ENCODE data around the gene PRELID3B.
"Not testable (repeated sequence)": the region's sequence is repeated elsewhere in the genome, so short reads cannot be mapped to it uniquely, and the experiment has no call there.

The PRELID3B gene

DNA sequence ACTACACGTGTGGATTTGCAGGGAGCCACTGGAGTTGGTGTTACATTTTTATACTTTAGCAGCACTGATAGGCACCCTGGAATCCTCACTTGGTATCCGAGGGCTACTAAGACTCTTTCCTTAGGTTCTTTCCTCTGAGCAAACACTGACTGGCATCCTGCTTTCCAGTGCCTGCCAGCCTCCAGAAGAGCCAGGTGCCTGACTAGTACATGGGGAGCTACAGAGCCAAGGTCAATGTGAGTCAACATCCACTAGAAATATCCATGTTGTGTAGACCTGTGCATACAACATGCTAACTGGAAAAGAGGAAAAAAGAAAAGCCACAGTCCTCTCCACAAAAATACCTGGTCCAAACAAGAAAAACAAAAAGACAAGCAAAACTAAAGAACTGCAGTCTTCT is 17.5 kb downstream of the PRELID3B start:
- no peak for DNase-seq

DNA sequence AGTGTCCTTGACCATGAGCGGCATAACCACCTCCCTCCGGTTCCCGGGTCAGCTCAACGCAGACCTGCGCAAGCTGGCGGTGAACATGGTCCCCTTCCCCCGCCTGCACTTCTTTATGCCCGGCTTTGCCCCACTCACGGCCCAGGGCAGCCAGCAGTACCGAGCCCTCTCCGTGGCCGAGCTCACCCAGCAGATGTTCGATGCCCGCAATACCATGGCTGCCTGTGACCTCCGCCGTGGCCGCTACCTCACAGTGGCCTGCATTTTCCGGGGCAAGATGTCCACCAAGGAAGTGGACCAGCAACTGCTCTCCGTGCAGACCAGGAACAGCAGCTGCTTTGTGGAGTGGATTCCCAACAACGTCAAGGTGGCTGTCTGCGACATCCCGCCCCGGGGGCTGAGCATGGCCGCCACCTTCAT is 18.5 kb downstream of the PRELID3B start:
- no peak for DNase-seq

DNA sequence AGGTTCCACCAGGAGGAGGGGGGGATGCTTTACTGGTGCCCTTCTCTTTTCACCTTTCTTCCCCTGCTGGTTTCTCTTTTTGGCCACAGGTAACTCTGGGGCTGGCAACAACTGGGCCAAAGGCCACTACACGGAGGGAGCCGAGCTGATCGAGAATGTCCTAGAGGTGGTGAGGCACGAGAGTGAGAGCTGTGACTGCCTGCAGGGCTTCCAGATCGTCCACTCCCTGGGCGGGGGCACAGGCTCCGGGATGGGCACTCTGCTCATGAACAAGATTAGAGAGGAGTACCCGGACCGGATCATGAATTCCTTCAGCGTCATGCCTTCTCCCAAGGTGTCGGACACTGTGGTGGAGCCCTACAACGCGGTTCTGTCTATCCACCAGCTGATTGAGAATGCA is 19.0 kb downstream of the PRELID3B start:
- no peak for DNase-seq

DNA sequence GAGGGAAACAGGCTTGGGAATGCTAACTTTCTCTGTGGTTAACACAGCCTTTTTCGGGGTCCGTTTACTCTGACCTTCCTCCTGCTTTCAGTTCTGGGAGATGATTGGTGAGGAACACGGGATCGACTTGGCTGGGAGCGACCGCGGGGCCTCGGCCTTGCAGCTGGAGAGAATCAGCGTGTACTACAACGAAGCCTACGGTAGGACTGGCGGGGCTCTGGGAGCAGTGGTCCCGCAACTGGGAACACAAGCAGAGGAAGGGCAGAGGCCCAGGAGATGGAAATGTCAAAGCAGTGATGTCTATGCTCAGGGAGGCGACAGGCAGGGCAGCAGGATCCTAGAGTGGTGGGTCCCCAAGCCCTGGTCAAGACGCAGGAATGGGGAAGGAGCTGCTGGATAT is 19.8 kb downstream of the PRELID3B start:
- DNase-seq: no peak

DNA sequence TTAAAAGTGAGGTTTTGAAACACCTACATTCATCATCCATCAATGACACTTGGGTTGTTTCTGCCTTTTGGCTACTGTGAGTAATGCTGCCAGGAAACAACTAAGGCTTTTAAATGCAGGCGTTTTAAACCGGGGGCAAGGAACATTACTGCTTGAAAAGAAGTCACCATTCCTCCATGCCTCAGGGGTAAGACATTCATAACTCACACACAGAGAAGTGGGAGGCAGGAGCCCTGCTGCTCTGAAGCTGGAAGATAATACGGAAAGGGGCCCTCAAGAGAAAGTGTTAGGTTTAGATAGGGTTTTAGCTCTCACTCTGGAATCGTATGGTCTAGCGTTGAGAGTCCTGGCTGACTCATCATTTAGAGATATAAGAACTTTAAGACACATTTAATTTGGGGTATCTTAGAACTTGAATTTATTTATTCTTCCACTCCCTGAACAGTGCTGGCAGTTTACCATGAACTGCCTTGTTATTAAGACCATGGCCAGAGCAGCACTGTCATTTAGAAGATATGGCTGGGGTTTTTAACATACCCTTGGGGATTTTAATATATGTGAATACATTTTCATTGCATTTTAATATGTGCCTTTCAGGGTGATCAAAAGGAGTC is 21.5 kb downstream of the PRELID3B start:
- no peak for DNase-seq

DNA sequence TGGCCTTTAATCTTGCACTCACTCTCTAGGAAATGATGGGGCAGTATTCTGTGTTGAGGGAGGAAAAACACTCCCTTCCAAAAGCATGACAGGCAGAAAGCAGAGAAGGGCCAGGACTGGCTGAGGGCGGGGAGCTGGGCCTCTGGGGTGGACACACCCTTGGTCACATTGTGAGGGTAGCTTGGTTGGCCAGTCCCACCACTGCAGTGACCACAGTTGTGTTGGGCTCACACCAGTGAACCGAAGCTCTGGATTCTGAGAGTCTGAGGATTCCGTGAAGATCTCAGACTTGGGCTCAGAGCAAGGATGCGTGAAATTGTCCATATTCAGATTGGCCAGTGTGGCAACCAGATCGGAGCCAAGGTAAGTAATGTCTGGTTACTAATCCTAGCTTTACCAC is 23.4 kb downstream of the PRELID3B start, which contains the start of gene TUBB1:
TSS of gene TUBB1 (plus strand) at position 213 of the 400 bp plus-strand sequence. CDS start at position 307, 94 bp downstream.
- DNase-seq: no peak

DNA sequence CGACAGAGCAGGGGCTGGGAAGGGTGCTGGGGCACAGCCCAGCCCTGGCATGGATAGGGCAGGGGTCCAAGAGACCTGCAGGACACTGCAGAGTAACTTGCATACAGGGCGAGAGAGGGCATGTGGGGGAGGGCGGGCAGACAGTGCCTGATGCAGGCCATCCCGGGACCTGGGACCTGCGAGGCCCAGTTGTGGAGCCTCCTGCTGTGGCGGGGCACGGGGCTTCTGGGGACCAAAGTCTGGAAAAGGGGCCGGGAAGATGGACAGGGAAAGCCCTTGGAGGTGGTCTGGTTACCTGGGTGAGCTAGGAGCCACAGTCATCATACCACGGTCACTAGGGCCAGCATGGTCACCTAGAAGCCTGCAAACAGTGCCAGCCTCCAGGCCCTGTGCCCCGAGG is 23.8 kb downstream of the PRELID3B start:
- no peak for DNase-seq

DNA sequence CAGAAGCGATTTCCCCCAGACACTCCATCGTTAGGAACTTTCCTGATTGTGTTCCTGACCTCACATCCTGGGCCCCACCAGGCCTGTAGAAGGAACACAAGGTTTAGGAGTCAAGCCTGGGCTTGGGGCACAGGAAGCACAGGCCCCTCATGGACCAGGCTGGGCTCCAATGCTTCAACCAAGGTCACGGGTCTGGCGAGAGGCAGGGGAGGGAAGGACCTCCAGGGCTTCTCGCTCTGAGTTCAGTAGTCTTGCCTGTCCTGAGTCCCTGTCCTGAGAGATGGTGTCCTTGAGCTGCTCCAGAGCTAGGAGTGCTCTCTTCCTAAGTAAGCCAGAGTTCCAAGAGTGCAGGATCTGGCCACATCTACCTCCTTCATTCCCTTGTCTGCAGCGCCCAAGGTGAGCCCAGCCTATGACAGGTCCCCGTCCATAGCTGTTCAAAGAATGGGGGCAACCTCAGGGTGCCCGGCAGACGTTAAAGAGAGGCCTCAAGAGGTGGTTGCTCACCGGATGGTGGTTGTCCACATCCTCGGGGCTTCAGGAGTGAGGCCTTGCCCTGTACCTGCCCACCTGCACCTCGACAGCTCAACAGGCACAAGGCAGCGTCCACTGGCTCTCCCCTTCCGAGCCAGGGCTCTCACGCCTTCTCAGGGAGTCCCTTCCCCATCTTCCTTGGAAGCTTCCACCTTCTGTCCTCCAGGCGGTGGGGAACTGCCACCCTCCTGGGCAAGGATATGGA is 24.9 kb downstream of the PRELID3B start:
- DNase-seq: no peak

DNA sequence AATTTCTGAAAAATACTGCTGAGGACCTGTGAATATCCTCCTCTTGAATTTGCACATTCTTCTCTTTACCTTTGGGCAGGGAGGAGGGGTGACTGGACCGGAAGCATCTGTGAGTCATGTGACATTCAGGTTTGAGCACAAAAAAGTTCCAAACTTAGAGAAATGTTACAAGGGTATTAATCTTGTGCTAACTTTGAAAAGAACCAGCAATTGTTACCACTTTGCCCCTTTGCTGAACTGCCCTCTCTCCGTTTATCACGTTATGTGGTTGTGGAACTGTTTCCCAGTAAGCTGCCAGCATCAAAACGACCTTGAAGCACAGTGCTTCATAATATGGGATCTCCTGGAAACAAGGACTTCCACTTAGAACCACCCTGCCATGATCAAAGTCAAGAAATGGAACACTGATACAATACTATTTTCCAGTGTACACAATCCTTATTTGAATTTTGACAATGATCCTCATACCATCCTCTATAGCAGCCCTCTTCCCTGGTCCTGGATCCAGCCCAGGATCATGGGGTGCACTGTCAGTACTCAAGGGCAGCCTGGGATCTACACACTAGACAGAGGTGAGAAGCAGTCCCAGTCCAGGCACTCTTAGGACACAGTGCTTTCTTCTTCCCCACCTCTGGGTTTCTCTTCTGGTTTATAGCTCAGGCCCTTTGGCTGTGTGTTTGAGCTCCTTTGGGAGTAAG is 25.6 kb downstream of the PRELID3B start:
- DNase-seq: no peak

DNA sequence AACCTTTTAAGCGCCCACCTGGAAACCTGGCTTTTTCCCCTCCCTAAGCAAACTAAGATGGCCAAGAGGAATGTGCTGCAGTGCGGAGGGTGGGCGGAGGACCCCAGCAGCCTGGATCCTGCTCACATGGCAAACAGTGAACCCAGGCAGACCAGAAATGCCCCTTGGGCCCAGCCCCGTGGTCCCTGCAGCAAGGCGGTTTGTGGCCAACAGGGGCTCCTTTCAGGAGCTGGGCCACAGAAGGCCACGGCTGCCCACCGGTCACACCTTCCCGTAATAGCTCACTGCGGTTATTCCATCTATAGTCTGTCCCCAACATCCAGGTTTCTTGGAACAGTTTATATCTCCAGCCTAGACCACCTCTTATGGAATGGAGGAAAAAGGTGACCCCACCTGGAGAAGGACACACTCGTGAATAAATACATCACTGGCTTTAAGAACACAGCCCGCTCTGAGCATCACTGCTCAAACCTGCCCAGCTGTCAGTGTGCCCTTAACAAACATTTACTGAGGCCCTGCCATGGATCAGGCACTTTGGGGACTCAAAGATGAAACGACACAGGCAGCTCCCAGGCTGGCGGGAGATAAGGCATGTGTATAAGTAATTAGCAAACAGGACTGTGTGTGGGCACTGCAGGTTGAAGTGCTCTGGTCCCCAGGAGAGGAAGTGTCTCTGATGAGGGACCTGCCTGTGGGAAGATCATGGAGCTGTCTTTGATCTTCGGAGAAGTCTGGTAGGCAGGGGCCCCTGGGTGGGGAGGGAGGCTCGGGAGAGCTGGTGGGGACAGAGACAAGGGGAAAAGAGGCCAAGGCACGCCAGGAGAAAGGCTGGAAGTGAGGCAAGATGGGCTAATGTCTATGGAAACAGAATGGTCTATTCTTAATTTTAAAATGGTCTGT is 26.5 kb downstream of the PRELID3B start:
- no peak for DNase-seq

DNA sequence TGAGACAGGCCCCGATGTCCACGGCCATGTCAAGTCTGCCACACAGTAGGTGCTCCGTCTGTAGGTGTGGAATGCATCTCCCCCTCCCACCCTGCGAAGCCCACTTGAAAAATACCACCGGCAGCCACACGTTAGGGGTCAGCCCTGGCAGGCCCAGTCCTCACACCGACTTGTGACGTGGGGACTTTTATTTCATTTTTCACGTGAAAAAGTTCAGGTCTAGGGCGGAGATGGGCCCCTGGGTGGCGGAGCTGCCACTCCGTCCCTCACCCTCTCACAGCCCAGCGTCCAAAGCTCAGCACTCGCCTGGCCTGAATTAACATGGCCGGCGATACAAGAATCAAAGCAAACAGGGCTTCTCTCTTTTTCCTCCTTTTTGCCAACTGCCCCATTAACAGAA is 27.2 kb downstream of the PRELID3B start:
- no peak for DNase-seq

DNA sequence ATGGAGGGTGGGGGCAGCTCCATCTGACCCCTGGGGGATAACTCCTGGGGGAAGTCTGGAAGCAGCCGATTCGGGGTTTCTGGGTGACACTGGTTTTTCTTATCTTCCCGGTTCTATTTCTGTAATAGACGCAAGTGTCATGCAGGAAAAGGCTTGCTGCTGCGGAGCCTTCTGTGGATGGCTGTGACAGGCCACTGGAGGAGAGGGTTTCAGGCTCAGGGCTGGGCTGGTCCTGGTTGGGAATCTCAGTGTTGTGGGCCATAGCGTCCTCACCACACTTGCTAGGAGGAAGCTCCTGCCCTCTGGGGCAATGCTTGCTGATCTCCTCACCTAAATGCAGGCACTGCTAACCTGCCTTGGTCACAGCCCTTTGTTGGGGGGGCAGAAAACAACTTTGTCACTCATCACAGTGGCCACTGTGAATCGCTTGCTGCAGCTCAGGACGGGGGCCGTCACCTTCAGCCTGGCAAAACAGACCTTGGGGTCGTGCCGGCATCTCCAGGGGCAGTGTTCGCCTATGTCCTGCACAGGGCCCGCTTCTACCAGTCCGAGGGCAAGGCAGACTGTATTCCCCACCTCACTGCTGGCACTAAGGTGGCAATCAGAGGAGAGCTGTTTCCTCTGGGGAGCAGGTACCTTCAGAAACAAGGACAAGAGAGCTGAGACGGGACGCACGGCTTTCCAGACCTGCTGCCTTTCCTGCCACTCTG is 27.8 kb downstream of the PRELID3B start:
- DNase-seq: no peak

DNA sequence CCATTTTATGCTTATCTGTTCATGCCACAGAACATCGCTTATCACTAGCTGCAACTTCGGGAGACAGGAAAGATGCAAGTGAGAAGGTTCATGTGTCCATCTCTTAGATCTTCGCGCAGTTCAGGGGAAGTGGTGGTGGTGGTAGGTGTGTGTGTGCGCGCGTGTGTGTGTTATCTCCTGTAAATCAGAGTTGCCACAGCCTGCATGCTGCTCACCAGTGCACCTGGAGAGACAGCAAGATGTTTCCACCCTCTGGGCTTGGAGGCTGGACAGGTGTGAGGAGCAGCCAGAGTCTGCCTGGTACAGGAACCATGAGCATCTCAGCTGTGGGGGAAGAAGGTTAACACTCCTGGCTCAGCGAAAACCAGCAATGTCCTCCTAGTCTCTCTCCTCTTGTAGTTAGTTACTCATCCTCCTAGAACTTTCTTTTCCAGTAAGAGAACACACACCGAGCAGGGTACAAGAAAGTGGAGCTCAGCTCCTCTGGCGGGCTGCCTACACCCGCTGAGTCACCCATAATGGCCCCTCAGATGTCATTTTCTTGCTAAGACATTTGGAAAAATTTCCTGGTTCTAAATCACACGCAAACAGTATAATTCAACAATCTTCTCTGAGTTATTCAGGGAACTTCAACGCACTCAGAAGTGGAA is 28.5 kb downstream of the PRELID3B start:
- peak; percentile 58 for DNase-seq

DNA sequence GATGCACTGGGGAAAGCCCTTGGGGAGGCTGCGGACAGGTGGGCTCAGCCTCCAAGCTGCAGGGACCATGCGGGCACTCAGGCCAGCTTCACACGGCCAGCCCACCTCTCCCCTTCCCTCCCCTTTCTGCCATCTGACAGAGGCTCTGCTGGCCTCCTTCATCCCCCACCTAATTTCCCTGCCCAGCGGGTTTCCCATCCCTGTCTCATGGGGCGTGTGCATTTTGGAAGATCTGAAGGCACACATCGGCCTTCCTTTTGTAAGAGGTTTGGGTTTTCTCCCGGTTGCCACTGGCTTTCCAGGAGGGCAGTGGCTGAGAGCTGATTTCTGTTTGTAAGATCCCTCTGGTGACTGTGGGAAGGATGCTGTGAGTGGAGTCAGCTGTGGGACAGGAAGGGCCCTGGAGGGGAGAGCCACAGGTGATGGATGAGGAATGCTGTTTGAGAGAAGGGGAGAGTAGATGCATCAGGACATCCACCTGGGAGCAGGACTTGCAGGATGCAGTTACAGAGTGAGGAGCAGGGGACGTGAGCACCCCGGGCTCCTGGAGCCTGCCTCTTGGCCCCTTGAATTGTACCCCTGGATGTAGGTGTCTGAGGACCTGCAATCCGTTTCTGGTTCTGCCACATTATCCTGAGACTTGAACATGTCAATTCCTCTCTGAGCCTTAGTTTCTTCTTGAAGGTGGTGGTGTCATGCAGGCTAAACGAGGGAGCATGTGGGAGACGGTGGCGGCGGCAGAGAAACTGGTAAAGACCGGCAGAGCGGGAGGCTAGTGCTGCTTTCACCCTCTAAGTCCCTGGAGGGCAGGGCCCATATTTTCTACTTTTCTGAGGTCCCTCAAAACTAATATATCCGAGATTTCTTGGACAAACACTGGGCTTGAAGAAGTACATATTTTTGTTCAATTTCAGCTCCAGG is 29.3 kb downstream of the PRELID3B start:
- DNase-seq: no peak

DNA sequence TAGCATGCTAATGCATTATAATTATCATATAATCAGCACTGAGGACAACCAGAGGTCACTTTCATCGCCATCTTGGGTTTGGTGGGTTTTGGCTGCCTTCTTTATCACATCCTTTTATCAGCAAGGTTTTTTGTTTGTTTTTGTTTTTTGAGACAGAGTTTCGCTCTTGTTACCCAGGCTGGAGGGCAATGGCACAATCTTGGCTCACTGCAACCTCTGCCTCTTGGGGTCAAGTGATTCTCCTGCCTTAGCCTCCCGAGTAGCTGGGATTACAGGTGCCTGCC is 30.8 kb downstream of the PRELID3B start:
- not testable (repeated sequence) for DNase-seq

DNA sequence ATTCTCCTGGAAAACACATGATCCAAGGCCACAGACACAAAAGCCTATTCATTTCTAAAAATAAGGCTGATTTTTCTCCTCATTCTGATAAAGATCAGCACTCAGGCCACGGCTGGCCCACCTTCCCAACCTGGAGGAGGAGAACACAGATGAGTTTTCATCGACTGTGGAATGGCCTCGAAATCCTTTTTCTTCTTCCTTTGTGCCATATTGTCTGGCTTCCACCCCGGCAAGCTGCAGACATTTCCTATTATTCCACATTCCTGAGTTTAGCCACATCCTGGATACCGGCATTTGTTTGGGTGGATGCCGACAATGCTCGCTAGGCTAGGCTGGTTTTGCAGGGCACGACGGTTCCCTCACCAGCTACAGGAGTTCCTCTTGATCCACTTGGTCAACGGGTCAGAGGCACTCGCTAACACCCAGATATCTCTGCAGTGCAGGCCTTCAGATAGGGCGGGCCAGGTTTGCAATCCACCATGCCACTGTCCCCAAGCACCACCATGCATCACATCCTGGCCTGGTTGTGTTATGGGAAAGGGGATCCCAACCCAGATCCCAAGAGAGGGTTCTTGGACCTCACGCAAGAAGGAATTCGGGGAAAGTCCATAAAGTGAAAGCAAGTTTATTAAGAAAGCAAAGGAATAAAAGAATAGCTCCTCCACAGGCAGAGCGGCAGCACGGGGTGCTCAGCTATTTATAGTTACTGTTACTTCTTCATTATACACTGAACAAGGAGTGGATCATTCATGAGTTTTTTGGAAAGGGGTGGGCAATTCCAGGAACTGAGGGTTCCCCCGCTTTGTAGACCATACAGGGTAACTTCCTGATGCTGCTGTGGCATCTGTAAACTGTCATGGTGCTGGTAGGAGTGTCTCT is 31.4 kb downstream of the PRELID3B start:
- DNase-seq: no peak

DNA sequence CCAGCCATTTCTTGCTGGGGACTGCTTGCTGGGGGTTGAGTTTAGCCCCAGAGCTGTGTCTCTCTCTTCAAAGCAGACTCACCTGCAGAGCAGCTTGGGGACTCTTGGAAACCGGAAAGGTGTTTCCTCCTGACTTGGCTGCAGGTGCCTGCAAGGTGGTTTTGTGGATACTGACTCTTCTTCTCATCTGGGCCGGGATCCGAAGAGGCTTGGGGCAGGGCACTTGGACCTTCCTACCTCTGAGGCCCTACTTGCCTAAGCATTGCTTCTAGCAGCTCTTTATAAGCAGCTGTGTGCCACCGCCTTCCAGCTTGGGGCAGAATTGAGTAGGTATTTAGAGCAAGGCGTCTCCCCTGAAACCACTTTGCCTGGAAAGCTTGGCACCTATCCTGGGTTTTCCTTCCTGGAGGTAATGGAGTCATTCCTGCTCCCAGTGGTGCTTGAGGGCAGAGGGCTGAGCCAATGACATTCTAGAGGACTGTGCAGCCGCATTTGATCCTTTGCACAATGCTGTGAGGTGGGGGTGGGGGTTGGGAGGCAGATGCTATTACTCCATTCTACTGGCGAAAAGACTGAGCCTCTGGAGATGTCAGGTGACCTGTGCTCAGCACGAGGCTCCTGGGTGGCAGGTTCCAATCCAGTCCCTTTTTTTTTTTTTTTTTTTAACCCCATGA is 32.1 kb downstream of the PRELID3B start:
- no peak for DNase-seq

DNA sequence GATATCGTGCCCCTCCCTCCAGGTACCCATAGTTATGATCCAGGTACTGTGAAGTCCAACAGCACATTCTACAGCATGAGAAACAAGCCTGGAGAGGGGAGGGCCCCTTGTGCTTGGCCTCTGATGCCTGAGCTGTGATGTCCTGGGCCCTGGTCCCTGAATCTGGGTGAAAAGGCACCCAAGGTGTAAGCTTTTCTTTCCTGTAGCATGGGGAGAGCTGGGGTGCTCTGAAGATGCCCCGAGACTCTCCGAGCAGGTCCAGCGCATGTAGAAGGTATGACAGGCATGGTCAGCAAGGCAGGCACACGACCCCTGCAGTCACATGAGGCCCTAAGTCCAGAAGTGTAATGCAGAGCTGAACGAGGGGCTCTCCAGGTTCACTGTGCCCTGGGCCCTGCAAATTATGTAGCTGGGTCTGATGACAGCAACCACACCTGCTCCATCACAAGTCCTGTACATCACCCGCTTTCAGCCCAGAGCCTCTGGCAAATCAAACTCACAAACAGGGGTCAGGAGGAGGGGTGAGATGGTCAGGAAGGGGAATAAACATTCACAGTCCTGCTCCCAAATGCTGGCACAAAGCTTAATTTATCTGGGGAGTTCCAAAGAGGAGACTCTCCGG is 33.8 kb downstream of the PRELID3B start:
- no peak for DNase-seq

Data from central memory CD4-positive, alpha-beta T cell (primary cell).